HL-60/S4 (cell line): ENCODE data around the gene LSP1.
"Not testable (repeated sequence)": the region's sequence is repeated elsewhere in the genome, so short reads cannot be mapped to it uniquely, and the experiment has no call there.

Source experiments
- in situ Hi-C: fragments of 300-500 bp; cut with MboI; formaldehyde crosslinking; loops from 2 replicates; pipeline ENCODE4 v1.14.3; 2022; ENCODE audit warnings: low sequenced_read_pairs

The LSP1 gene

DNA sequence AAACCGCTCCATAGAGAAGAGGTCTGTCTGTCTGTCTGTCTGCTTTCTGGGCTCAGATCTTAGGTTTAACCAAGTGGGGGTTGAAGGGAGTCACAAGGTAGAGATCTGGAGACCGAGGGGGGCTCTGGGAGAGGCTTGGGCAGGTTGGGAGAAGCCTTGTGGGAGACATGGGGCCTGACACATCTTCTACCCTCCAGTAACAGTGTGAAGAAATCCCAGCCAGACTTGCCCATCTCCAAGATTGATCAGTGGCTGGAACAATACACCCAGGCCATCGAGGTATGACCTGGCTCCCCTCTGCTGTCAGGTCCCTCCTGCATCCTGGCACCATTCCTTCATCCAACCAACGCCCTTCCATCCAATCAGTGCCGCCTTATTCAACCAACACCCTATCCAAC lies 31.4 kb downstream of the LSP1 start:
- in situ Hi-C loops, result no loop called here

DNA sequence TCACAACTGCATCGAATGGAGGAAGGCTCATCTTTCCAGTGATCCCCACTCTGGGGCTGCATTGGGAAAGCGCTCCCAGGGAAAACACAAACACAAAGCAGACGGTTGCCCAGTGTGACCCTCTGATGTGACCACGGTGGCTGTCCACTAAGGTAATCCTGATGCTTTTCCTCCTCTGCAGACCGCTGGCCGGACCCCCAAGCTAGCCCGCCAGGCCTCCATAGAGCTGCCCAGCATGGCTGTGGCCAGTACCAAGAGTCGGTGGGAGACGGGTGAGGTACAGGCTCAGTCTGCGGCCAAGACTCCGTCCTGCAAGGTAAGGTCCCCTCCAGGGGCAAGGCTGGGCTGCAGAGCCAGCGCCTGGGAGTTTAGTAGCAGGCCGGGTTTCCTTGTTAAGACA lies 33.7 kb downstream of the LSP1 start:
- in situ Hi-C loops, result not testable (repeated sequence)

DNA sequence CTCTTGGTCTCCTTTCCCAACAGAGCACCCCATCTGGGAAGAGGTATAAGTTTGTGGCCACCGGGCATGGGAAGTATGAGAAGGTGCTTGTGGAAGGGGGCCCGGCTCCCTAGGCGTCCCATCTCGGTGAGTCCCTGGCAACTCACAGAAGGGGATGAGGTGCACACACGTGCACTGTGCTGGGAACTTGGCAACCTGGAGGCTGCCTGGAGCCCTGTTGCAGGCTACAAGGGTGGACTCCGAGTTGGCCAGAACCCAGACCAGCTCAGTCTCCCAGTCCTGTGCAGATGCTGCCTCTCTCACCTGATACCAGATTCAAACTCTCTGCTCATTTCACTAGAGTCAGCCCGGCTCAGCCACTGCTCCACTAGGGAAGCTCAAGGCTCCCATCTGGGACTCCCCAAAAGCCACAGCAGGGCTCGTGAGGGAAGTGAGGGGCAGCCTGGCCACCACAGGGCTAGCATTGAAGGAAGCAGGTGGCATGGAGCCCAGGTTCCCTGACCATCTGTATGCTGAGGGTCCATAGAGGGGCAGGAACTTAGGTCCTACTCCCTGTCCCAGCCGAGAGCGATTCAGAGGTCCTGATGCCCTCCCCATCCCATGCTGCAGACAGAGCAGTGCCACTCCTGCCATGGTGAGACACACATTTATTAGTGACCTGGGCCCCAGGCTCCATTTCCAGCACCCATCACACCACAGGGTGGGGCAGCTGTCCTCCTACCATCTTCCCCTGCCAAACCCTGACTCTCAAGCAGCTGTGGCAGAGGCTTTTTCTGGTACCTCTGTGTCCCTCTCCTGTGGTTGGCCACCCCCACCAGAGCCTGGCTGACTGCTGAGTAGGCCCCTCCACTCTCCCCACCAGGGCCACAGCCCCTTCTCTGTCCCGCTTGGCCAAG lies 34.8 kb downstream of the LSP1 start:
- in situ Hi-C loops, result no loop called here

DNA sequence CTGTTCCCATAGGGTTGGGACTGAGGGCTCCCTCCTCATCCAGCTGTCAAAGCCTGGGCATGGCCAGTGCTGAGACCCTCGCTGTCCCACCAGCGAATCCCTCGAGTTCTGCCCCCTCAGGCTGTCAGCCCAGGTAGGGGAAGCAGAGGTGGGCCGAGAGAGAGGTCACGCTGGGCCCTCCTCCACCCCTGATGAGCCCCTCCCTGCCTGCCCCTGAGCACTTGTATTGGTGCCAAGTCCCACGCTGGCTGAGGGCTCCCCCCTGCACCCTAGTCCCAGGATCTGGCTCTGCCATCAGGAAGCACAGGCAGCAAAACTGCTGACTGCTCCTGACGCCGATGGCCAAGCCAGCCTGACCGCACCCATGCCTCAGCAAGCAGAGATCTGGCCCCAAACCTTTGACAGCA lies 35.5 kb downstream of the LSP1 start:
- in situ Hi-C loops, result no loop called here

DNA sequence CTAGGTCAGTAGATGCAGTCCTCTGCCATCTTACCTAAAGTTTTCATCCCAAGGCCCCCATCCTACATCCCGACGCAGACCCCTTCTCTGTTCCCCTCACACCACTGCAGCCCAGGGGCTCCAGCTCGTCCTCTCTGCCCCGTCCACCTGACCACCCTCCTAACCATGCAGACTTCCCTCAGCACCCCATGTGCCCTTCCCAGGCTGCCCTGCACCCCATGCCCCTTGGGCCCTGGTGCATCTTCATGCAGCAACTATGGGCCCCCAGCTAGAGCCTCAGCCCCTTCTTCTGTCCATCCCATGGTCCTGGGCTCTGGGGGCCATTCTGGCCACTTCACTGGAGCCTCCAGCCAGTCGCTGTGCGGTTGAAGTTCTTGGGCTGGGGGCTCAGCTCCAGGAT lies 35.9 kb downstream of the LSP1 start:
- in situ Hi-C loops, result no loop called here

DNA sequence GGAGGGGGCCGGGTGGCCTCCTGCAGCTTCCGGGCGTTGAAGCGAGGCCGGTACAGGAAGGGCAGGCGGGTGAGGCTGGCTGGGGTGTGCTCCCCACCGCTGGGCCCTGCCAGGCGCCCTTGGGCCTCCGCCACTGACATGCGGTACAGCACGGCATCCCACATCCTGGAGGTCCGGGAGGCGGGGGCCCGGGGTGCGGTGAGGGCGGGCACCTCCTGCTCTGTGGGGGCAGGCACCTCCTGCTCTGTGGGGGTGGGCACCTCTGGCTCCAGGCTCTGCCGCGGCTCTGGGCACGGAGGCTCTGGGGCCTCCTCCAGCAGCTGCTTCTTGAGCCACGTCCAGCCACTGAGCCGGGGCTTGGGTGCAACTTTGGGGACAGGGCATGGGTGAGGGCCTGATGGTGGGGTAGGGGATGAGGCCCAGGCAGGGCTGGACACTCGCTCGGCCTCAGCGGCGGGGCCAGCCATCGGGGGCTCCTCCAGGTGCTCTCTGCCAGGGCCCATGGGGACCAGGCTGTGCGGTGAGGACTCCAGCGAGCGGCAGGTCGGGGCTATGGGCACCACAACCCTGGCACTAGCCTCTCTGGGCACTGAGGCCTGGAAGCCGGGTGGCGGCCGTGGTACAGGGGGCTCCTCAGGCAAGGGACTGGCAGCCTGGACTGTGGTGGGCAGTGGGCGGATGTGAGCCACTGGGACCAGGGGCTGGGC lies 36.5 kb downstream of the LSP1 start:
- in situ Hi-C loops, result no loop called here

DNA sequence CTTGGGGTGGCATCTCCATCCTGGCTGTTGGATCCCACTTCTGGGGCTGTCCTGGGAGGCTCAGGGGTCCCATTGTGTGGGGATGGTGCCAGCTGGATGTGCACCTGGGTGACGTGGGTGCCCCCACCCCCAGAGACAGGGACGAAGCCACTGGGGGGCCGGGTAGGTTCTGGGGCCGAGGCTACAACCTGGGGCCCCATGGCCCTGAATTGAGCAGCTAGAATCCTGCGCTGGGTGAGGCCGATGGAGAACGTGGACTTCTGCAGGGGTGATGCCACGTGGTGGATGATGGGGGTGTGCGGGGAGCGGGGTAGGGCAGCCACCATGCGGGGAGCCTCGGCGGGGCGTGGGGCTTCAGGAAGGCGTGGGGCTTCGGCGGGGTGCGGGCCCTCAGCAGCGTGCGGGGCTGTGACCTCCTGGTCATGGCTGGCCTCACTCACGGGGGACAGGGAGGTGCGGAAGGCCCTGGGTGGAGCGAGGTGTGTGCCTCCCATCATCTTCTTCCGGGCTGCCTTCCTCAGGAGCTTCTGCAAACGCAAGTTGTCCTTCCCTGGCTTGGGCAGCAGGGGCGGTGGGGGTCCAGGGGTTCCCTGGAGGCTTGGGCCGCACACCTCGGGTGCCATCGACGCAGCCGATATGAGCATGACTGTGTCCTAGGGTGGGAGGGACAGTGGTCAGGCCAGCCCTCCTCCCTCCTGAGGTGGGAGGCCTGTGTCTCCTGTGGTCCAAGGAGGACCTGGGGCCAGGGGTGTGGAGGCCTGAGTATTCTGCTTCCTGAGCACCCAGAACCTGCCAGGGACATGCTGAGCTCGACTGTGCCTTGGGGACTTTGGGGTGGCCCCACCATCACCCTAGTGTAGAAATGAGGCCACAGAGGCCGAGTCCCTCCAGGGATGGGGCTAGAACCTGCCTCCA lies 37.3 kb downstream of the LSP1 start:
- in situ Hi-C loops, result no loop called here

DNA sequence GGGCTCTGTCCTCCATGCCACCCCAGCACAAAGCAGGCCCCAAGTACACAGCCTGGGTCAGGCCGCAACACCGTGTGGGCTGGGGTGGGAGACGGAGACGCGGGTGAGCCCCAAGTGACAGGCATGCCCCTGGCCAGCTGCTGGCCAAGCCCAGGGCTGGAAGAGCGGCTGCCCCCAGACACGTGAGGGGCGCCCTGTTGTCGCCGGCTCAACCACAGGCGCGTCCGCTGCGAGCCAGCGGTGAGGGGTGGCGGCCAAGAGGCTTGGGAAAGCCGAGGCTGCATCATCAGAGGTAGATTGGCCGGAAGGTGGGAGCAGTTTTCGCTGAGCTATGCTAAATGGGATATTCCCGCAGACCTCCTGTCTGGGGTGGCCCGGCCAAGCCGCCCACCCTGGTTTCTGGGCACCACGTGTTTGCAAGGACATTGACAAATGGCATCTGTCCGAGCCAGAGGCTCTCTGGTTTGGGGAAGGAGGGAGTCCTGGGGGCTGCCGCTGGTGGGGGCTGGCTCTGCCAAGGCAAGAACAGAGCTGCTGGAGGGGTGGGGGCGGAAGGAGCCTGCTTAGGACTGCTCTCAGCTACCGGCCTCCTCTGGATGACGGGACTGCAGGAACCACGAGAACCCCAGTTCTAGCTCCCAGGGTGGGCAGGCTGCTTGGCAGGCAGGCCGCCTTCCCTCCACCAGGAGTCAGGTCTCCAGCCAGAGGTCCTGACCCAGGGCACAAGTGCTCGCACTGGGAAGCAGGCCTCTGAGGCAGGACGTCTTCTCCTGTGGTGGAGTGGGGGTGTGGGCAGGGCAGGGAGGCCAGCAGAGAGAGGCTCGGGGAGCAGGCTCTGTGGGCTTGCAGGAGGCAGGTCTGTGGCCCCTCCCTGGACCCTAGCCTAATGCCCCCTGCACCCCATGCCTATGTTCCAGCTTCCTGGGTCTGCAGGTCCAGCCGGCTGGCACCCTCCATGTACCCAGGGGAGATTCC lies 38.3 kb downstream of the LSP1 start:
- in situ Hi-C loops, result no loop called here

DNA sequence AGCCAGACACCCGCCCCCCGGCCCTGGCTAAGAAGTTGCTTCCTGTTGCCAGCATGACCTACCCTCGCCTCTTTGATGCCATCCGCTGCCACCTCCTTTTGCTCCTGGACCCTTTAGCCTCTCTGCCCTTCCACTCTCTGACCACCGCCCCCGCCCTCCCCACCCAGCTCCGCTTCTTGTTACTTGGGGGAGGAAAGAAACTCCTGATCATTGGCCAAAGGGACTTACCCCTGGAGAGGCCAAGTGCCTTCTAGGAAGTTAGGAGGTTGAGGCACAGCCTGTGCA lies 38.9 kb downstream of the LSP1 start, which contains the start of gene PRR33:
PRR33 (minus strand) TSS at position 65 of the 285 bp plus-strand sequence. CDS start 1,311 bp downstream, outside the sequence.
- in situ Hi-C loops, result no loop called here

DNA sequence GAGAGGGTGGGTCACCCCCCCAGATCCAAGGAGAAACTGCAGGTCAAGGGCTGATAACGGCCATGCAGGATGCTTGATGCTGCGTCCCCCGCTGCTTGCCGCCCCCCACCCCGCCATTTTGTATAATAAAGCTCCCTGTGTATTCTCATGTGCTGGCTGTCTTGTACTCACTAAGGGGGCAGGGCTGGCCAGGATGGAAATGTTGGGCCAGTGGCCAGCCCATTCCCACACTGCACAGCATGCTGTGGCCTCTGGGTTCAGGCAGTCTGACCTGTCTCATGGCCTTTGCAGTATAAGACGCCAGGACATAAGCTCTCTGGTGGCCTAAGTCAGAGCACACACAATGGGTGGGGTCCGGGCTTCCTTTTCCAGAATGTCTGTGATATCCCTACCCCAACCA lies 39.2 kb downstream of the LSP1 start:
- in situ Hi-C loops, result no loop called here

DNA sequence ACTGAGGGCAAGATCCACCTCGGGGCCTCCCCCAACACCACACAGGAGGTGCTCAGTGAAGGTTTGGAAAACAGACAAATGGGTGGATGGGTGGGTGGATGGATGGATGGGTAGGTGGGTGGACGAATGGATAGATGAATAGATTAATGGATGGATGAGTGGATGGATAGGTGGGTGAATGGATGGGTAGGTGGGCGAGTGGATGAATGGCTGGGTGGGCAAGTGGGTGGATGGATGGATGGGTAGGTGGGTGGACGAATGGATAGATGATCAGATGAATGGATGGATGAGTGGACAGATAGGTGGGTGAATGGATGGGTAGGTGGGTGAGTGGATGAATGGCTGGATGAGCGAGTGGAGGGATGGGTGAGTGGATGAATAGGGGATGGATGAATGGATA lies 39.7 kb downstream of the LSP1 start:
- in situ Hi-C loops, result no loop called here

DNA sequence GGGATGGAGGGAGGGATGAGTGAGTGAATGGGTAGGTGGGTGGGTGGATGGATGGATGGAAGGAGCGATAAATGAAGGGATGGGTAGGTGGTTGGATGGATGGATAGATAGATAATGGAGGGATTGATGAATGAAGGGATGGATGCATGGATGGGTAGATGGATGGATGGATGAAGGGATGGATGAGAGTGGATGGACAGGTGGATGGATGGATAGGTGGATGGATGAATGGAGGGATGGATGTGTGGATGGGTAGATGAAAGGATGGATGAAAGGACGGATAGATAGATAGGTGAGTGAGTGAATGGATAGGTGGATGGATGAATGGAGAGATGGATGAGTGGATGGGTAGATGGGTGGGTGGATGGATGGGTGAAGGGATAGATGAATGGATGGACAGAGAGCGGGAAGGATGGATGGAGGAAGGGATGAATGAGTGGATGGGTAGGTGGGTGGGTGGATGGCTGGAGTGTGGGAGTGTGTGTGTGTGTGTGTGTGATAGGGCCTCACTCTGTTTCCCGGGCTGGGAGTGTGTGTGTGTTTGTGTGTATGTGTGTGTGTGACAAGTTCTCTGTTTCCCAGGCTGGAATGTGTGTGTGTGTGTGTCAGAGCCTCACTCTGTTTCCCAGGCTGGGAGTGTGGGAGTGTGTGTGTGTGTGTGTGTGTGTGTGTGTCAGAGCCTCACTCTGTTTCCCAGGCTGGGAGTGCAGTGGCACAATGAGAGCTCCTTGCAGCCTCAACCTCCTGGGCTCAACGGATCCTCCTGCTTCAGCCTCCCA lies 40.9 kb downstream of the LSP1 start:
- in situ Hi-C loops, result no loop called here

DNA sequence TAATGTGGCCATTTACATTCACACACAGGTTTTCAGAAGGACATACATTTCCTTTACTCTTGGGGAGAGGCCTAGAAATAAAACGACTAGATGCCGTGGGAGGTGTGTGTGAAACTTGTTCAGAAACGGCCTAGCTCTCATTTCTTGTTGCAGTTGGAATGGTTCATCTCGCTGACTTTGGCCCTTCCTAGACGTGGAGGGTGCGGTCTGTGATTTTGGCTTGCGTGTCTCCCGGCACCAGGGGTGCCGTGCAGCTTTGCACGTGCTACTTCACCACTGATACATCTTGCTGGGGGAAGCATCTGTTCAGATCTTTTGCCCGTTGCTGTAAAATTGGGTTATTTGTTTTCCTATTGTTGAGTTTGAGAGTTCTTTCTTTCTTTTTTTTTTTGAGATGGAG lies 41.9 kb downstream of the LSP1 start:
- in situ Hi-C loops, result no loop called here

DNA sequence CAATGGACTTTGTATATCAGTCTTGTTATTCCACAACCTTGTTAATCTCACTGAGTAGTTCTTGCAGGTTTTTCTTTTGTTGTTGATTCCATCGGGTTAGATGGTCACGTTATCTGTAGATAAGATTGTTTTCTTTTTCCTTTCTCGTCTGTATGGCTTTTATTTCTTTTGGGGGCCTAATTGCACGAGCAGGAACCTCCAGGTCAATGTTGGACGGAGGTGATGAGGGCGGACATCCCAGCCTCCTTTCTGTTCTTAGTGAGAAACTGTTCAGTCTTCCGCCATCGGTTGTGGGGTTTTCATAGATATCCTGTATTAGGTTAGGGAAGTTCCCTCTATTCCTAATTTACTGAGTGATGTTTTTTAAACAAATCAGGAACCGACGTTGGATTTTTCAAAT lies 43.6 kb downstream of the LSP1 start:
- in situ Hi-C loops, result no loop called here

DNA sequence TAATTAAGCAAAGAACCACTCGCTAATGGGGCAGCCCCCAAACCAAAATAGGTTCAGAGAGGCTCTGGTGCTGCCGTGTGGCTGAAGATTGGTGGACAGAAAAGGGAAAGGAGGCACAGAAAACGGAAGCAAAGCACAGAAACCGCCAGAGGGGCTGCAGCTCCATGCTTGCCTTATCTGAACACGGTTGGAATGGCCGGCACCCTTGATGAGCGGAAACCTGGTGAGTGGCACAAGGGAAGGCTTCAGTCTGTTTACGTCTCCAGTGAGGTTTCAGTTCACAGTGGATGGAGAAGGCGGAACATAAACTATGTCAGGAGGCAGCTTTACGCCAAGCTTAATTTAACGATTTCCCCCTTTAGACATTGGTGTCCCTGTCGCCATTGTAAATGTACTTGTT lies 44.0 kb downstream of the LSP1 start:
- in situ Hi-C loops, result no loop called here

DNA sequence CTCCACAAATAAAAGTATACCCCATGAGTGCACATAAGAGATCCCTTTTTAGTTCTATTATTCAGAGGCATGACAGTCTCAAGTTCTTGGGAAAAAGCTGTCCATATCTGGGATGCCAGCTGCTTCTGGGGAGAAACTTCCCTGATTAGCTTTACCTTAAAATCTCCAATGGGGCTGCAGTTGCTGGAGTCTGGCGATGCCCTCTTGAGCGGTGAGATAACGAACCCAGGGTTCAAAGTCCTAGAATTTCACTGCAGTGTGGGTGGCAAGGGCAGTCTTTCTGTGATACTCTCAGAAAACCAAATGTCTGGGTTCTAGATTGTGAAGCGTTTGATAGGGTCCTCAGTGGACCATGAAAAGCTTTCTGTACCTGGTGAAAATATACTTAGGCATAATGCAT lies 46.2 kb downstream of the LSP1 start:
- in situ Hi-C loops, result no loop called here

DNA sequence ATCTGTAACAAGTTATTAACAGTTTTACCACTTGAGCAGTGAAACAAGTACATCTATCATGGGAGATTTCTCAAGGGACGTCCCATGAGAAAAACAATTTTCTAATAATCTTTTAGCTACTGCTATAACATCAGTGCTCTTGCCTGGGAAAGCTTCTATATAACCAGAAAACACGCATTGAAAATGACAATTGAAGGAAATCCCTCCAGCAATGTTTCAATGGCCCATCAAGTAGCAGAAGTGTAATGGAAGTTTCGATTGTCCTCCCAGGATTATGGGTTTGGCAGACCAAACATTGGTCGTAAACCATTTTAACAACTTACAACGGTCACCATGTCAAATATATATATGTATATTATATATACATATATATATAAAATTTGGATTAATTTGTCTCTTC lies 46.8 kb downstream of the LSP1 start:
- in situ Hi-C loops, result no loop called here

DNA sequence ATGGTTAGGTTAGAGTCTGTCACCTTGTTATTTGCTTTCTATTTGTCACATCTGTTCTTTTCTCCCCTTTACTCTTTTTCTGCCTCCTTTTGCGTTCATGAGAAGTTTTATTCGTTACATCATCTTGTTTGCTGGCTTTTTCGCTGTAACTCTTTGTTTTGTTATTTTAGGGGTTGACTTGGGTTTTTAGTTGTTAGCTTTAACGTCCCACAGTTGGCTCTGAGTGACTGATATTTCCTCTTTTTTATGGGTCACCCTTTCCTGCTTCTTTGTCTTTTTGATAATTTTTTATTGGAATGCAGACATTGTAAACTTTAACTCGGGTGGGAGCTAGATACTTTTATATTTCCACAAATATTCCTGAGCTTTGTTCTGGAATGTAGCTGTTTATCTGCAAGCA lies 53.3 kb downstream of the LSP1 start:
- in situ Hi-C loops, result no loop called here

DNA sequence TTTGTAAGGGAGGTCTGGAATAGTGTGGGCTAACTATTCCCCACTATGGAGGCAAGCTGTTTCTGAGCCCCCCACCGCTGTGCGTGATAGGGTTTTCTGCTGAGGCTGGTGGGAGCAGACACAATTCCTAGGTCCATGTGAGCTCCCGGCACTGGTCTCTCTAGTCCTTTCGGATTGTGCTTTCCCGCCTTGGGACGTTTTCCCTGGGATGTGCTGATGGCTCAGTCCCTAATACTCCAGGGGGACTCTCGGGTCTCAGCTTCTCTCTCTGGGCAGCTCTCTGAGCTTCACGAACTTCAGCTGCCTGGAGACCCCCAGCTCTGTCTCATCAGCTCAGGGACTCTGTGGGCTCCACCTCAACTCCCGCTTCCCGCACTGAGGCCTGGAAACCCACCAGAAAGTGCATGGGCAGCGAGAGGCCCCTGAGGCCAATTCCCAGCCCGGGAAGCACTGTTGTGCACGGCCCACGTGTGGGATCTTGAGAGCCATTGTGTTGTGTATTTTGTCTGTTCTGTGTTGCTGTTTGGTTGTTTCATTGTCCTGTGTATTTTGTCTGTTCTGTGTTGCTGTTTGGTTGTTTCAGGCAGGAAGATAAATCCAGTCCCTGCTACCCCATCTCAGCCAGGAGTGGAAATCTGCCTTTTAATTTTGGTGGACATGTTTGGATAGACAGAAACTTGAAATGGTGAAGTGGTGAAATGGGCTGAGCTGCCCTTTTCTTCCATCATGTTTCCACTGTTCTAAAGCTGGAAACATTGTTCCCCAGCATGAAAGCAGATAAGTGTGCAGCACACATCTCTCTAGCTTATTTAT lies 53.9 kb downstream of the LSP1 start:
- in situ Hi-C loops, result no loop called here
